Kidney (tissue), 14 donors: Measurements from ENCODE around the gene MKS1. TPM values are rescaled to one million over a fixed set of nuclear protein-coding genes. Genes with fewer than 3 reads are reported as not detected.
A peak's percentile ranks its signal among the peaks of the same experiment; 100 is the strongest.

Experiments
- DNase-seq, 5 donors: peaks; one replicate each; pipeline ENCODE4 v3.0.0-alpha.2; 2013 to 2020
- FAIRE-seq: peaks from 2 replicates; lab custom pipeline; 2012; peaks lifted over from hg19 to GRCh38; lab: Jason Lieb, UNC
- H3K27ac ChIP-seq, 2 donors: one replicate each; pipeline ENCODE4 v1.7.0; 2013; ENCODE audit warnings: low read depth in 2 of 2, low read length in 2 of 2, inconsistent platforms in 1 of 2
- H3K27me3 ChIP-seq: one replicate; pipeline ENCODE4 v1.7.1; 2013; ENCODE audit warnings: low read length, inconsistent platforms; ENCODE audit not compliant: control insufficient read depth, insufficient read depth
- H3K36me3 ChIP-seq, 3 donors: one replicate each; pipeline versions ENCODE4 v1.7.0 to v1.7.1; 2013; ENCODE audit warnings: low read length in 3 of 3, control low read depth in 1 of 3, inconsistent platforms in 1 of 3; ENCODE audit not compliant: insufficient read depth in 3 of 3, control insufficient read depth in 2 of 3
- H3K4me1 ChIP-seq, 3 donors: one replicate each; pipeline versions ENCODE4 v1.7.0 to v1.7.1; 2013; ENCODE audit warnings: low read length in 3 of 3, inconsistent platforms in 1 of 3, low read depth in 1 of 3; ENCODE audit not compliant: control insufficient read depth in 2 of 3, insufficient read depth in 2 of 3
- H3K4me3 ChIP-seq, 3 donors: one replicate each; pipeline versions ENCODE4 v1.7.0 to v1.8.1; 2013; ENCODE audit warnings: low read length in 3 of 3, control low read depth in 1 of 3, inconsistent platforms in 1 of 3
- H3K9ac ChIP-seq, 3 donors: one replicate each; pipeline versions ENCODE4 v1.7.0 to v1.7.1; 2013; ENCODE audit warnings: low read length in 3 of 3, control low read depth in 1 of 3, inconsistent platforms in 1 of 3
- H3K9me3 ChIP-seq, 3 donors: one replicate each; pipeline versions ENCODE4 v1.7.0 to v1.7.1; 2013; ENCODE audit warnings: low read length in 3 of 3, control low read depth in 1 of 3, inconsistent platforms in 1 of 3; ENCODE audit not compliant: control insufficient read depth in 2 of 3, insufficient read depth in 1 of 3
- intact Hi-C: fragments of 100-400 bp; cut with DNase I; formaldehyde crosslinking; loops from one replicate; pipeline ENCODE4 v1.11.1; 2022
- polyA plus RNA-seq: library from polyadenylated mRNA; stranded (reverse); fragments of 350-450 nt; fragmentation: Illumina TruSeq; extraction: RNeasy Lipid Tissue Mini Kit (QIAGEN cat#74804); gene quantifications from one replicate; pipeline ENCODE4 v1.2.3, GENCODE V29; 2014; ENCODE audit warnings: low read depth, low replicate concordance; ENCODE audit not compliant: insufficient read depth
- total RNA-seq: library from RNA; stranded (reverse); fragmentation: NEBNext Ultra II Directional; extraction: Animal tissue kit (Norgen Biotek cat#: 25700); gene quantifications from one replicate; pipeline ENCODE4 v1.2.1, GENCODE V29; 2021
- TF ChIP-seq, protein P1 (sequence below): IDR thresholded peaks from 3 replicates; pipeline ENCODE4 v1.5.1; 2012; ENCODE audit warnings: mild to moderate bottlenecking, moderate library complexity, borderline replicate concordance; ENCODE audit not compliant: insufficient read depth; ENCODE audit errors: extremely low read depth
- donor health status: control.
- donor health status: control.
- donor health status: control.
- donor health status: control.
- donor health status: control.
- donor health status: DM: yes; HTN: yes; CAD: no.
- donor health status: Normal renal cell carcinoma (clear cell type).

Gene MKS1
- total and polyA plus RNA-seq, 2 donors from 2014 or later: 17.2 to 25.6 TPM

DNA sequence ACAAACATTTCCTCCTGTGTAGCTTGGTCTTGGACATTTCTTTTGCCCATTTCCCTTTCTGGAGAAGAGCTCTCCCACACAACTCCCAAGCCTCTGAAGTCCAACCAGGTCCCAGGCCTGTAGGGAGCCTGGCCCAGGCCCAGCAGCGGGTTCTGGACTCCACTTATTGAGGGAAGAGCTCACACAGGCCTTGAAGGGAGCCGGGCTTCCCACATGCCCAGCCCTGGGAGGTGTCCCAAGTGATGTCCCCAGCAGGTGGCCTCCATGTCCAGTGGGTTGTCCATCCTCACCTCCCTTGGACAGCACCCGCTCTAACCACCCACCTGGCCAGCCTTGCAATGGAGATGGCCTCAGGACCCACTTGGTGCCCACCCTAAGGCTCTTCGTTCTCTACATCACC, 32.5 kb downstream of the MKS1 start:
- no peak for FAIRE-seq
- DNase-seq: no peak
- Histone ChIP-seq H3K4me1 (no peaks in the 10 kb centered on the region), H3K9ac (no peak overlapping the region), H3K27me3 (no peaks in the 10 kb centered on the region), H3K36me3 (no peaks in the 10 kb centered on the region), H3K4me3 (no peak overlapping the region), H3K9me3 (no peaks in the 10 kb centered on the region), H3K27ac (no peak overlapping the region)
- TF ChIP-seq, protein P1, sequence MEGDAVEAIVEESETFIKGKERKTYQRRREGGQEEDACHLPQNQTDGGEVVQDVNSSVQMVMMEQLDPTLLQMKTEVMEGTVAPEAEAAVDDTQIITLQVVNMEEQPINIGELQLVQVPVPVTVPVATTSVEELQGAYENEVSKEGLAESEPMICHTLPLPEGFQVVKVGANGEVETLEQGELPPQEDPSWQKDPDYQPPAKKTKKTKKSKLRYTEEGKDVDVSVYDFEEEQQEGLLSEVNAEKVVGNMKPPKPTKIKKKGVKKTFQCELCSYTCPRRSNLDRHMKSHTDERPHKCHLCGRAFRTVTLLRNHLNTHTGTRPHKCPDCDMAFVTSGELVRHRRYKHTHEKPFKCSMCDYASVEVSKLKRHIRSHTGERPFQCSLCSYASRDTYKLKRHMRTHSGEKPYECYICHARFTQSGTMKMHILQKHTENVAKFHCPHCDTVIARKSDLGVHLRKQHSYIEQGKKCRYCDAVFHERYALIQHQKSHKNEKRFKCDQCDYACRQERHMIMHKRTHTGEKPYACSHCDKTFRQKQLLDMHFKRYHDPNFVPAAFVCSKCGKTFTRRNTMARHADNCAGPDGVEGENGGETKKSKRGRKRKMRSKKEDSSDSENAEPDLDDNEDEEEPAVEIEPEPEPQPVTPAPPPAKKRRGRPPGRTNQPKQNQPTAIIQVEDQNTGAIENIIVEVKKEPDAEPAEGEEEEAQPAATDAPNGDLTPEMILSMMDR: no peak
- intact Hi-C loops: no loop called here

- Histone ChIP-seq H3K27ac (no peak overlapping the region), H3K36me3 (no peaks in the 10 kb centered on the region), H3K27me3 (no peaks in the 10 kb centered on the region), H3K9ac (no peak overlapping the region), H3K4me1 (no peaks in the 10 kb centered on the region), H3K9me3 (no peaks in the 10 kb centered on the region), H3K4me3 (no peak overlapping the region)
- TF ChIP-seq, protein P1: no peak
- DNase-seq (no peak), FAIRE-seq (no peak)
- intact Hi-C loops: no loop called here
These were observed 33.9 kb downstream of the MKS1 start for GRCh38 chr17:58184986-58185761.

DNA sequence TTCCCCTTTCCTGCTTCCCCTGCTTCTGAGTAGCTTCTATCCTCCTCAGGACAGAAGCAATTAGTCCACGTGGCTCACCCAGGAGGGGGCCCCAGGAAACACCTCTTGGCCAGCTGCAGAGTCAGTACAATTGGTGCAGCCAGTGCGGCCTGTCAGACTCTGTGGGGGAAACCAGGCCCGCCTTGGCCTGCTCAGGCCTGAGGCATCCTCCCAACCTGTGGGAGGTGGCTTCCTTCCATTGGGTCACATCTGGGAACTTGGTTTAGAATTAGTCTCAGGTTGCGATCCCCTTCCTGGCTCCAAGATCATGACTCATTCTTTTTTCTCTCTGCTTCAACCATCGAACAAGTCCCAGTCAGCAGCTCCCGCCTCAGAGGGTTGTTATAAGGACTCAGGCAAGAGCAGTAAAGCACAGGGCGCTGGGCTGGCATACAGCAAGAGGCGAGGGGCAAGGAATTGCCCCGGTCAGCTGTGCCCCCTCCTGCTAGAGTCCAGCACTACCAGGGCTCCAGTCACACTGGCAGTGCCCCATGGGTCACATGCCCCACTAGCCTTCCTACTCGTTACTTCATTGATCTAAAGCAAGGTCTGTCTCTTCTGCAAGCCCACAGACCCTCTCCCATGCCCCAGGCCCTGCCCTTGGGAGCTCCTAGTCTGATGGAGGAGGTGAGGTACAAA, 34.6 kb downstream of the MKS1 start:
- no peak overlapping the region for H3K4me3 ChIP-seq
- H3K9ac ChIP-seq: no peak overlapping the region
- no peaks in the 10 kb centered on the region for H3K36me3 ChIP-seq
- H3K27me3 ChIP-seq: no peaks in the 10 kb centered on the region
- DNase-seq (peak in 2 of 5 donors; percentile 22 to 24), FAIRE-seq (no peak)
- no peaks in the 10 kb centered on the region for H3K9me3 ChIP-seq
- TF ChIP-seq, protein P1: no peak
- intact Hi-C loops: no loop called here
- no peak overlapping the region for H3K27ac ChIP-seq
- H3K4me1 ChIP-seq: no peaks in the 10 kb centered on the region
